ENCODE data around the gene SORBS1.

Gene SORBS1

DNA sequence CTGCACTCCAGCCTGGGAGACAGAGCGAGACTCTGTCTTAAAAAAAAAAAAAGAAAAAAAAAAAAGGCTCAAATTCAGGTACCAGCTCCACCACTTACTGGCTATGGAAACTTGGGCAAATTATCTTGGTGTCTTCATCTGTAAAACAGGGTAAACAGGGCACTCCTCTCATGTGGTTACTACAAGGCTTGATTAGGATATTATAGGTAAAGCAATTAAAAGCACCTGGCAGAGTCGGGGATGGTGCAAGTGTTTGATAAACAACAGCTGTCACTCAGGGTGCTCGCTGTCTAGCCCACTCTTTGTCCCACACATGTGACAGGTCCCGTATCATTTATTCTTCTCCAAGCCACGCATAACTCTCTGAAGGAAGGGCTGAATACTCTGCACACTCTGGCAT, 96.9 kb downstream of the SORBS1 start:
- no peak for DNase-seq

DNA sequence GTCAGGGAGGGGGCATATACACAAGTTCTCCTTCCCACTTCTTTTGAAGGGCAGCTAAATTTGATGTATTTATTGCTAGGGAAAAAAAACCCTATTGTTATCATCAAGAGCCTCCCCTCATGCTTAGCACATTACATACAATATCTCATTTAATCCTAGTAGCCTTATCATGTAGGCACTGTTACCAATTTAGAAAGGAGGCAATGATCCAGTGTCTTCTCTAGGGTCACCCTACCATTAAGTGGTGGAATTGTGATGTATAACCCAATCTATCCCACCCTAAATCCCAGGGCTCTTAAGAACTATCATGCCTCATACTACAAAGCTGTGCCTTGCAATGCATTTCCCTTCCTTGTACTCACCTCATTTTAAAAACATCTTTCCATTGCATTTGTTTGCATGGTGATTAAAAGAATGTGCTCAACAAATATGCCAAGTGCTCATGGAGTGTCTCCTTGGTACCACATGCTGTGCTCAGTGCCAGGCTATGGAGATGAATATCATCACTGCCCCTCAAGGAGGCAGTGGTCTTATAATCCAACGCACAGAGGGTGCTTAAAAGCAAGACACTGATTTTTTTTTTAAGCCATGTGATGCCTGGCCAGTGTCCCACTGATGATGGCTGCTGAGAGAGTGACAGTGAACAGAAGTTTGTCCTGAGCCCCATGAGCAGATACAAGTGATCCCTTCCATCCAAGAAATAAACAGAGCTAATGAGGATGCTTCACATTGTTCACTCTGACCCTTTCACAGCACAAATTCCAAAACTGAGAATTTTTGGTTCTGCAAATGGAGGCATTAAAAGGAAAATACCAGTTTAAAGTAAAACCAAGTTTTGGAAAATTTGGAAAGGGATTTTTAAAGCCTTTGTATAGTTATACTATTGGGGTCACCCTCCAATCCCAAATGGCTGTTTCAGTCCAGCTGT, 98.2 kb downstream of the SORBS1 start:
- DNase-seq, result no peak

DNA sequence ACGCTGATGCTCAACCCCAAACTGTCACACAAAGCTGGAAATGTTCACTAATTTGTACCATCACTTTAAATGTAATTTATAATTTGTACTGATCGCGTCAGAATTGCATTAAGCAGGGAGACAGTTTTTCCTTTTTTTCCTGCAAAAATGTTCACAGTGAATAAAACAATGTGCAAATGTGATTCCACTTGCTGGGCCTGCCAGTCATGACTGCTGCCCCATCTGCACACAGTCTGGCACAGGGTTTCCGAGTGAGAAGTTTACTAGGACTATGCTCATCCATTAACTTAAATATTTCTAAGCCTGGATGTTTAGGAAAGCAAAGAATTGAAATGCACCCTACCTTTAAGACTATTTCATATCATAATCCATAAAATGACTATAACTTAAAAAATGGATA, 99.6 kb downstream of the SORBS1 start:
- no peak for DNase-seq

DNA sequence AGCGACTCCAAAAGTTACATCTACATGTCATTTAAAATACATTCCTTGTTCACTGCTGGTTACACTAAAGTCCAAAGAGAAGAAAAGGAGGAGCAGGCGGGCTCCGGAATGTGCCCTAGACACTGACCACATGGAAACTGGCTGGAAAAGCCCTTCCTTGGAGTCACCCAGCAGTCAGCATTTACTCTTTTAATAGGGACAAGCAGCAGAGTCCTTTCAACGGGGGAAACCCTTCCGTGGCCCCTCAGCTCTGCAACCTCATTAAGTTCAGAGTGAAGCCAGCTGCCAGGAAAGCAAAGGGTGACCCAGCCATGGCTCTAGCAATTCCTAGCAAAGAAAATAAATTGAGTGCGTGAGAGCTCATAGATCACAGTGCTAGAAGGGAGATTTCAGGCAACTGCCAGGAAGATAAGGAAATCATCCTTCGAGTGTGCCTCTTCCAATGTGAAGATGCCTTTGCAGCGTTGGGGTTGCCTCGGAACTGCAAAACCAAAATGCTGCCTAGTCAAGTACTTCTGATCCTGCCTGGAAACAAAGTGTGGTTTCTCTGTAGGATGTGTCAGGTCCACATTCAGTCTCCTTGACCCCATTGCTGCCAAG, 101.6 kb downstream of the SORBS1 start:
- no peak for DNase-seq

DNA sequence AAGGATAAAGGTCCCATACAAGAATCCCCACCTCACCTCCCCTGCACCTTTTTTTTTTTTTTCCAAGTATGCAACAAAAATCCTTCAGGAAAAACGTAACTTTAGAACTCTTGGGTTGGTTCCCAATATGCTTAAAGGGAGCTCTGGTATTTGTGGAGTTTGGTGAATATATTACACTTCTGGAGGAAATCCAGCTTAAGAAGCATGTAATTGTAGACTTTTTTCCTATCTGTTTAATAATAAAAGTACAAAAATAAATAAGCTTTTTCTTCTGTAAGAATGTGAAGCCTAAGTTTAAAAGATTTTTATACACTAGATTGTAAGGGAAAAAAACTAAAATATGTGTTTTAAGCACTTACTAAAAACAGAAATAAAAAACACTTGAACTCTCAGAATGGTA, 102.3 kb downstream of the SORBS1 start:
- no peak for DNase-seq

DNA sequence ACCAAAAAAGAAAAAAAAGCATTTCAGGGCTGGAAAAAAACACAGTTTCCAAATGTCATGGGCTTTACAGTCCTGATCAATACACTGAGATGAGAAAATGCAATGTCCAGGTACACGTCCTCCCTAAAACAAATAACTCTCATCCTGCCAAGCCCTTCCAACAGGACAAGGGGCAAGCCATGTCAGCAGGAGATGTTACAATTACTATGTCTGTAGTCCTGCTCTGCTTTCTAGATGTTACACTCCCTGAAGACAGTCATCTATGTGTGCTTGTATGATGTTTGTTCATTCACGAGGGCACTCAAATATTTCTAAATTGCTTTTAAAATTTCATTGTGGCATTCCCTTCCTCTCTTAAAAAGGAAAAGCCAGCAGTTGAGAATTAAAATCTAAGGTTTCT, 103.2 kb downstream of the SORBS1 start:
- no peak for DNase-seq

DNA sequence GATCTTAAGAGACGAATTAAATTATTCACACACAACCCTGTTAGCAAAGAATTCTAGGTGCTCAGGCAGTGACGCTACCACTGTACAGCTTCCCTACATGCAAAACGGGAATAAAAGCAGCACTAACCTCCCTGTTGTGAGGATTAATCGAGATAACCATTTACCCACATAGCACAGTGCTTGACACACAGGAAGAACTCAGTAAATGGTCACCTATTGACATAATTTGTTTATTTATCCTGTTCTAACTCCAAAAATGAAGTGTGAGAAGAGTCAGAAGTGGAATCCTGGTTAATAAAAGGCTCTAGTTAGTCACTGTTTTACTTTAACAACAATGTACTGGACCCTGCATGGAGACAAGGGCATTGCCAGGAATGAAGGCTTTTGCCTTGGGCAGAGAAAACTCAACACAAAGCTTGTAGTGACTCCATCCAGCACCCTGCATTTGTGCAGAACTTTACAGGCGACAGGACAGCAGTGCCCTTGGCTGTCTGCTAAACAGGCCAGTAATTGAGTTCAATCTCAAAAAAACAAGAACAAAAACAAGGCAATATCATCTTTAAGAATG, 103.8 kb downstream of the SORBS1 start:
- peak in 2 of 51 donors; percentile 11 to 20 for DNase-seq

DNA sequence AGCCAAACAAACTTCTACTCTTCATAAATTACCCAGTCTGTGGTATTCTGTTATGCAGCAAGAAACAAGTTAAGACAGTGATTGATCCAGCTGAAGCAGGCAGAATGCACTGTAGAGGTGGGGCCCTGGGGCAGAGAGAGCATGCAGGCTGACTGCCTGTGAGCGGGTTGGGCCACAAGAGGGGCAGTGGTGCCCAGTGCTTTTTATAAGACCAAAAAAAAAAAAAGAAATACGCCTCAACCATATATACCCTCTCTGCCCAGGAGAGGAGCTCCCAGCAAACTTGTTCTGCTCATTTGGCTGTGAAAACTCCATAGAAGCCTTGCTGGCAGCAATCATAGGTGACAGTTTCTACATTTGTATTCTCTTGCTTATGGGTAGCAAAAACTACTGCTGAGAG, 104.7 kb downstream of the SORBS1 start:
- DNase-seq, result no peak

DNA sequence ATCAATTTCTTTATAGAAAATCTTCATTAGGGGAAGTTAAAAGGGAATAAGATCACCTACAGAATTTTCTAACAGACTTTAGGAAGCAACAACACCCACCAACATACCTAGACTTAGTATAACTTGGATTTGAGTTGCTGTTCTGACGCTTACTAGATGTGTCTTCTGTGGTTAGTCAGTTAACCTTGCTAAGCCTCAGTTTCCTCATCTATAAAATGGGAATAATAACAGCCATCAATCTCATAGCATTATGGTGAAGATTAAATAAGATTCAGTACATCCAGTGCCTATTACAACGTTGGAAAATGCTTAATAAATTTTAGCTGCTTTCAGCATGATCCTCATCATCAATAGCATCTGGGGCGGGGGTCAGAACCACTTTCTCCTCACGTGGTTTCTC, 106.2 kb downstream of the SORBS1 start:
- DNase-seq, result no peak

DNA sequence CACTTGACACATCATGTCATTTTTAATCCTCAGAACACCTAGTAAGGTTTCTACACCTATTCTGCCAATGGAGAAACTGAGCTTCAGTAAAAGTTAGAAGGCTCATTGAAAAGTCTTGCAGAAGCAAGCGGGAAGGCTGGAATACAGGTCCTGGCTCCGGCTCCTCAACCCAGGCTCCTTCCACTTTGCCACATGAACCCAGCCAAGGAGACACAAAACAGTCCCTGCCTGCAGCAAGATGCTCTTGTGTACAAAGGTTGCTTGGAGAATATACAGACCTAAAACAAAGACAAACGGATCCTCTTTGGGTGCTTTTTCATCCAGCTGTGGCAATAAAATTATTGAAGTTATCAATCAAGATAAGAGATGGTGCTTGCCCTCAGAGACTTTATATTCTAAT, 106.8 kb downstream of the SORBS1 start:
- DNase-seq, result no peak

DNA sequence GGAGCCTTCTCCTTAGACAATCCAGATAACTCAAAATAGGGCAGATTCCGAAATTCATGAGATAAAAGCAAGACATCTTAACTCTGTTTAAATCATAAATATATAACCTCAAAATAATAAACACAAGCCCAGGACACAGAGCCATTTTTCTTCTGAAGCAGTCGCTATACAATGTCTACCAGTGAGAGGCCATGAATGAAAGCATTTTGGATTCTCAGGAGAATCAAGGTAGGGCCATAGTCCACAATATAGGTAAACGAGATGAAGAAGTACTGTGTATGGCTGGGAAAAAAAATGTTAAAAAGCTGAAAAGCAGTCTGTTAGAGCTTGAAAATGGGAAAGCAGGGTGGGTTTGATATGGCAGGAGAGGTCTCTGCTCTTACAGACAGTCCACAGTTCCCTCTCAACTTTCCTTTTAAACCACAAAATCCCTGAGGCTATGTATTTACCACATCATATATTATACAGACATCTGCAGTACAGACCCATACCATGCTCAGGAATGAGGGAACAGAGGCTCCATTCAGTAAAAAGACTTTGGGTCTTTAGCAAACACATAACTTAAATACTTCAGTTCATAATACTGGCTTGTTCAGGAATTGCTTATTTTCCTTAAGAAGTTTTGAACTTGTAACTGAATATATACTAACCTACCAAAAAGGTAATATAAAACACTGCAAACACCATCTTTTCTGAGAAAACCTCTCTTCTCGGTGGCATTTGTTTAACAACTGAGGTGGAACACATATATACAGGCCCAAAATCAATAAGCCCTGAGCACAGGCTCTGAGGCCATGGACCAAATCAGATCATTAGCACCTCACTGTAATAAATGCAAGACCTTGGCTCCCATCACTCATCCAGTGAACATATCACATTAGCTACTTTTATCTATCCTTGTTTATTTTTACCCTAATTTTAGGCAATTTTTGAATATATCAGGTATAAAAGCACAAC, 109.3 kb downstream of the SORBS1 start:
- no peak for DNase-seq

DNA sequence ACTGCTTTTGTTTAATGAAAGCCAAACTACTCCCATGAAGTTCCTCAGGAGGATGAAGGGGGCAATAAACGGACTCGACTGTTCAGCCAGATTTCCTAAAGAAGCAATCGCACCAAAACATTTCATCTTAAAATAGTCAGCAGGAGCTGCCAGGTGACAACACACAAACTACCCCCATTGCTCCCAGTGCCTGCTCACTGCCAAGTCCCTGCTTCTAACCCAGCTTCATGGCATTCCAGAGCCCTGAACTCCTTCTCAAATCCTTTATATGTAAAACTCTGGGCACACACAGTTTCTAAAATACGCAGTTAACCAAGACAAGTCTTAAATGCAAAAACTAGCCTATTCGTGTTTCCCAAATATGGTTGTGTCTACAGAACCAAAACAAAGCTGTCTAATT, 110.0 kb downstream of the SORBS1 start:
- DNase-seq, result no peak

DNA sequence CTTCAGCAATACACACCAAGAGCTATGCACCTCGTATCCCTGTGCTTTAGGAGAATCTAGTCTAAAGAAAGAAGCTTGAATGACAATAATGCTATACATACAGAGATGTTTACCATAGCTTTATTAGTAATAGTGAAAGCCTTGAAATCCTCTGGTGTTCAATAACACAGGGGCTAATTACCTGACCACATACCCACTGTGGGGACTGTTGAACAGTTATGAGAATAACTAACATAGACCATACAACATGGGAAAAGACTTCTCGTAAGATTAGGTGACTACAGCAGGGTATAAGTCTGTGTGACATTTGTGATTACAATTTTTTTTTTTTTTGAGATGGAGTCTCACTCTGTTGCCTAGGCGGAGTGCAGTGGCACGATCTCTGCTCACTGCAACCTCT, 111.0 kb downstream of the SORBS1 start:
- no peak for DNase-seq

DNA sequence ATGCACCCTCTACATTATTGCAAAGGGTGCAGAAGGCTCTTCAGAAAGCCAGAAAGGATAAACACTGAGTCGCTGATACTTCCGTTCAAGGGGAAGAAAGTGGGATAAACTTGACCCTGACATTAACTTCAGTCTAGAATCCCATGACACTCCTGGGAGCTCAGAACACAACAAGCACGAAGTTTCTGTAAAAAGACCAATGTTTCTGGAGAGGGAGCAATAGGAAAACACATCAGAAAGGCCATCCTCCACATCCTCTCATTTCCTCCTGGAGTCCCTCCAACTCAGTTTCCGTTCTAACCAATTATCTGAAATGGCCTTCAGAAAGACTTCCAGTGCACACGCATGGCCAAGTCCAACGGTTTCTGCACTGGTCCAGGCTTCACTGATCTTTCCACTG, 113.5 kb downstream of the SORBS1 start:
- no peak for DNase-seq

DNA sequence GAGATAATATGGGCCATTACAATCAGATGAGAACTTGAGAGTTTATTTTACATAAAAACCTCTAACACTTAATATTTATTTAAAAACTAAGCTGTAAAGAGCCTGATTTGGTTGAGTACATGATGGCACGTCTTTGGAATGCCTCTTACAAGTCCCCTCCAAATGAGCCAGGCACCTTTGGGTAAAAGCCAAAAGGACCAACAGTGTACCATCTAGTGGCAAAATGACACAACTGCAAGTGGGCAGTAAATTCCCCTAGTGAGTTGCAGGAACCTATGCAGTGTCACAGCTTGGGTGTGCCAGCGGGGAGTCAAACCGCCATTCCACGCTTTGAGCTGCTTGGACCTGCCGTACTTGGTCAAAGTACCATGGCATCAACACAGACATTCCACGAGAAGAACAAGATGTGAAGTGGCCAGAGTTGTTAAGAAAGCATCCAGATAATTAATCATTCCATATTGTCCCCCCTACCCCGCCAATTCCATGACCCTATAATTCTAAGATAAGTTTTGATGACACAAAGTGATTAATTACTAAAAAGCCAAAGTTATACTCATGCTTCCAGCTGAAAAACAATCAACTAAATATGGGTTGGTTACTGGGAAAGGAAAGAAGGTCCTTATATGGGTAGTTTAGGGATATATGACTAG, 115.2 kb downstream of the SORBS1 start:
- peak in 17 of 51 donors; percentile 12 to 54 (median 29) for DNase-seq

DNA sequence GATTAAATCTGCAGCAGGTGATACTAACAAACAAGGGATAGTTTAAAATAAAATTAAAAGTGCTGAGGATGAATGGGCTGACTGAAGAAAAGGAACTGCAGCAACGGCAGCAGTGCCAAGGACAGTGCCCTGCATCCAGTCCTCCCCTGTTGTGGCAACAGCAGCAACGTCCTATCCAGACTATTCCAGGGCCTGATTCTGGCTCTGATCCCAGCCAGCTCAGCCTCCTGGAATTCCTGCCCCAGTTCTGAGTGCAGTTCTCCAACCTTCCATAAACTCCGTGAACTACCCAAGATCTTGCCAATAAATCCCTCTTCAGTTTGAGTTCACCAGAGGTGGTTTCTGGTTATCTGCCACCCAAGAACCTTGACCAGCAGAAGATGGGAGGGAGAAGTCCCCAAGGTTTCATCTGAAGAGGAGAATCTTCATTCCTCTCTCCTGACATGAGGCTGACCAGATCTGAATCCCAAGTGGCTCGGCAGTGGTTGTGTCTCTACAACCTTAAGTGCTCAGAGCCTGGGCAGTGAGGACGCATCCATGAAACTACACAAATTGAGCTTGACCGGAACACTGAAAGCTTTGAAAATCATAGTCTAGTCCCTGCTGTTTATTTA, 115.8 kb downstream of the SORBS1 start:
- peak in 27 of 51 donors; percentile 15 to 81 (median 43) for DNase-seq

DNA sequence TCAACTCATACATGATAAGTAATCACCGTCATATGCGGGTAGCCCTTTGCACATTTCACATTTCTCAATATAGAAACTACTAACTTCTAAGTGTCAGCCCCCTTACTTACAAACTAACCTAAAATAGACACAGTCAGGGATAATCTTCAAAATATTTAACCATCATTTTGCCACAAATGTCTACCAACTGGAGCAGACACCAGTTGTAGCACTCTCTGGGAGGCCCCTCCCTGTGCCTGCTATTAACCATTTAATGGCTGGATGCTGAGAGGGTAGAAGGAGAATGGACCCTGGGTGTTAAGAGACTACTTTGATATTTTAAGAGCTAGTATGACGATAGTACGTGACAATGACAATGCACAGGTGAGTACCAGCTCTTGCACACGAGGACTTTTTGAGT, 116.4 kb downstream of the SORBS1 start:
- no peak for DNase-seq

DNA sequence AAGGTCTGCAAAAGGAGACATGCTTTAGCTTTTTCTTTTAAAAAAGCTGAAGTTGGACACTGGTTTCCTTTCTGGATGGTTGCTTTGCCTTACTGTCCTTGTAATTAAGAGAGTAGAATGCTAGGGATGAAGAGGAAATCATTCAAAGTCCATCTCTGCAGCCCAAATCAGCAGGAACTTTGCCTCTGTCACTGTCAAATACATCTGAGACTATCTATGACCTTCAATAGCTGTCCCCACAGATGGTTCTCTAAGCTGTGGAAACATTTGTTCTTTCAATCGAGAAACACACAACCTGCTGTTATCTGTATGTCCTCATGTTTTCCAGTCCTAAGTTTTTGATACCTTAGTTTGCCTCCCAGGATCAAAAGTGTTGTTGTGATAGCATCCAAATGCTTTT, 117.5 kb downstream of the SORBS1 start:
- DNase-seq, result no peak

DNA sequence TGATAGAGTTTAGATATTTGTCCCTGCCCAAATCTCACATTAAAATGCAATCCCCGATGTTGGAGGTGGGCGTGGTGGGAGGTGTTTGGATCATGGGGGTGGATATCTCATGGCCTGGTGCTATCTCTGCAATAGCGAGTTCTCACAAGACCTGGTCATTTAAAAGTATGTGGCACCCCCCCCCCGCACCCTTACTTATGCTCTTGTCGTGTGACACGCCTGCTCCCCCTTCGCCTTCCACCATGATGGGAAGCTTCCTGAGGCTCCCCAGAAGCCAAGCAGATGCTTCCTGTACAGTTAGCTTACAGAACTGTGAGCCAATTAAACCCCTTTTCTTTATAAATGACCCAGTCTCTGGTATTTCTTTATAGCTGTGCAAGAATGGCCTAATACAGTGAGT, 118.8 kb downstream of the SORBS1 start:
- no peak for DNase-seq

DNA sequence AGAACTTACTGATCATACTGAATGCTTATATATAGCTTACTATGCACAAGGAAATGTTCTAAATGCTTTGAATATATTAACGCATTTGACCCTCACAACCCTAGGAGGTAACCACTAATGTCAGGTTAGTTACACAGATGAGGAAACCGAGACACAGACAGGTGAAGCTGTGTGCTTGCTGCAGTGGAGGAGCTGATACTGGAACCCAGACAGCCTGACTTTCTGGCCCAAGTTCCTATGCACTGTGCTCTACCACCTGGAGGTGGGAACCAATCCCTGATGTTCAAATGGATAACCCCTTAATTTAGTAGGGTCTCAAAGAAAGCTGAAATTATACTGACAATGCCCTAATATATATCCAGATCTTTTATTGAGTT, 119.6 kb downstream of the SORBS1 start:
- DNase-seq, result no peak
